HL-60 (cell line): Measurements from ENCODE around the gene LIG4.

Source experiments
- DNase-seq, 2 experiments: peaks; one replicate each; pipeline ENCODE4 v3.0.0-alpha.2; 2010 to 2020; ENCODE audit warnings: low read depth in 1 of 2, low spot score in 1 of 2
- H3K27ac ChIP-seq: fragments of 250-450 bp; sonication (Bioruptor Pico); replicated peaks from 2 replicates; pipeline ENCODE4 v1.5.1; 2020; ENCODE audit warnings: mild to moderate bottlenecking, moderate library complexity
- H3K27me3 ChIP-seq: fragments of 250-450 bp; sonication (Bioruptor Pico); 2 replicates; pipeline ENCODE4 v1.5.1; 2021; ENCODE audit warnings: mild to moderate bottlenecking, moderate library complexity; ENCODE audit not compliant: insufficient read depth, poor library complexity, severe bottlenecking
- H3K4me3 ChIP-seq: replicated peaks from 2 replicates; pipeline ENCODE4 v1.5.1; 2011; ENCODE audit warnings: mild to moderate bottlenecking, control low read depth, low read length; ENCODE audit not compliant: insufficient read depth
- CTCF ChIP-seq: IDR thresholded peaks from one replicate; pipeline ENCODE4 v1.5.1; 2011; ENCODE audit warnings: low read length, control low read depth, inconsistent platforms; ENCODE audit not compliant: insufficient read depth
- GABPA ChIP-seq: IDR thresholded peaks from 2 replicates; pipeline ENCODE4 v1.6.1; 2012; ENCODE audit warnings: low read depth
- POLR2AphosphoS5 ChIP-seq: IDR thresholded peaks from 2 replicates; pipeline ENCODE4 v1.6.1; 2012; ENCODE audit warnings: low read depth
- REST ChIP-seq: IDR thresholded peaks from 2 replicates; pipeline ENCODE4 v1.6.1; 2012; ENCODE audit warnings: low read depth; ENCODE audit not compliant: insufficient replicate concordance
- SPI1 ChIP-seq: IDR thresholded peaks from 2 replicates; pipeline ENCODE4 v1.6.1; 2012; ENCODE audit warnings: low read depth, mild to moderate bottlenecking, borderline replicate concordance

Gene LIG4

GRCh38 chr13:108188260-108188659, 27.1 kb downstream of the LIG4 start:
- Histone ChIP-seq H3K4me3 (no peak overlapping the region), H3K27me3 (no peaks in the 10 kb centered on the region), H3K27ac (no peak overlapping the region)
- TF ChIP-seq REST (no peak), SPI1 (no peak), POLR2AphosphoS5 (no peak), CTCF (no peak)
- no peak for DNase-seq

GRCh38 chr13:108185223-108185622, 30.1 kb downstream of the LIG4 start:
- H3K27me3 ChIP-seq: no peaks in the 10 kb centered on the region
- no peak for DNase-seq
- TF ChIP-seq CTCF (no peak), SPI1 (no peak), POLR2AphosphoS5 (no peak), GABPA (no peak), REST (no peak)
- H3K27ac ChIP-seq: no peak overlapping the region
- H3K4me3 ChIP-seq: no peak overlapping the region

GRCh38 chr13:108182652-108183051, 32.7 kb downstream of the LIG4 start:
- no peaks in the 10 kb centered on the region for H3K27me3 ChIP-seq
- H3K27ac ChIP-seq: no peak overlapping the region
- TF ChIP-seq CTCF (no peak), POLR2AphosphoS5 (no peak), SPI1 (no peak), GABPA (no peak), REST (no peak)
- H3K4me3 ChIP-seq: no peak overlapping the region
- no peak for DNase-seq
